H1 (cell line): ENCODE measurements around the gene GREB1. TPM values are rescaled to one million over a fixed set of nuclear protein-coding genes. Genes with fewer than 3 reads are reported as not detected.

Experiments used
- CTCF ChIA-PET: fragments of 300-600 bp; sonication (Branson Sonifier 250); formaldehyde crosslinking; loops from one replicate; lab custom pipeline; 2021; ENCODE audit not compliant: partially characterized antibody; lab: Charles Lee
- POLR2A ChIA-PET: fragments of 300-600 bp; sonication (Branson Sonifier 250); formaldehyde crosslinking; loops from one replicate; lab custom pipeline; 2021; ENCODE audit warnings: inconsistent platforms; ENCODE audit not compliant: partially characterized antibody; lab: Charles Lee
- DNase-seq, 2 experiments: peaks; one replicate each; pipeline versions ENCODE4 v3.0.0 to v3.0.0-alpha.2; 2010 to 2022; ENCODE audit warnings: low spot score in 2 of 2, low read depth in 1 of 2, mixed read lengths in 1 of 2
- FAIRE-seq: peaks from 2 replicates; lab custom pipeline; 2011; peaks lifted over from hg19 to GRCh38; lab: Jason Lieb, UNC
- H2AFZ ChIP-seq: 2 replicates; pipeline ENCODE4 v1.8.1; 2012; ENCODE audit warnings: low read length, inconsistent platforms
- H2AK5ac ChIP-seq: 2 replicates; pipeline ENCODE4 v1.6.1; 2013; ENCODE audit warnings: low read depth, low read length
- H2BK120ac ChIP-seq: replicated peaks from 2 replicates; pipeline ENCODE3; 2013; ENCODE audit warnings: low read depth, low read length, inconsistent platforms
- H2BK12ac ChIP-seq: 2 replicates; pipeline ENCODE4 v1.6.1; 2013; ENCODE audit warnings: low read depth, low read length
- H2BK15ac ChIP-seq: 2 replicates; pipeline ENCODE4 v1.6.1; 2013; ENCODE audit warnings: low read length
- H2BK20ac ChIP-seq: 2 replicates; pipeline ENCODE4 v1.6.1; 2013; ENCODE audit warnings: low read length
- H2BK5ac ChIP-seq: 2 replicates; pipeline ENCODE4 v1.6.1; 2013; ENCODE audit warnings: low read depth, low read length
- H3K14ac ChIP-seq: 2 replicates; pipeline ENCODE4 v1.6.1; 2013; ENCODE audit warnings: inconsistent platforms; ENCODE audit not compliant: insufficient read length
- H3K18ac ChIP-seq: 2 replicates; pipeline ENCODE4 v1.6.1; 2013; ENCODE audit warnings: low read length; ENCODE audit errors: extremely low read depth
- H3K23ac ChIP-seq: 2 replicates; pipeline ENCODE4 v1.6.1; 2013; ENCODE audit warnings: inconsistent platforms; ENCODE audit not compliant: insufficient read length
- H3K23me2 ChIP-seq: 2 replicates; pipeline ENCODE4 v1.6.1; 2013; ENCODE audit warnings: low read depth, low read length
- H3K27ac ChIP-seq: 2 replicates; pipeline ENCODE4 v1.6.1; 2011; ENCODE audit warnings: low read depth, low read length, inconsistent platforms
- H3K27me3 ChIP-seq, 4 experiments: replicated peaks in 1 of 4; 1 replicate in 1 of 4; 2 replicates in 3 of 4; pipeline versions ENCODE4 v1.6.1 to v1.8.1; 2011 to 2013; ENCODE audit warnings: low read length in 3 of 4, mild to moderate bottlenecking in 3 of 4, inconsistent platforms in 2 of 4, mixed read lengths in 2 of 4, moderate library complexity in 1 of 4; ENCODE audit not compliant: control insufficient read depth in 3 of 4, insufficient read depth in 3 of 4; ENCODE audit errors: extremely low read depth in 1 of 4
- H3K36me3 ChIP-seq, 4 experiments: 2 replicates each; pipeline versions ENCODE4 v1.6.1 to v1.8.1; 2011 to 2013; ENCODE audit warnings: mild to moderate bottlenecking in 4 of 4, low read length in 3 of 4, moderate library complexity in 2 of 4, control low read depth in 1 of 4, inconsistent platforms in 1 of 4; ENCODE audit not compliant: insufficient read depth in 4 of 4, control insufficient read depth in 2 of 4
- H3K4ac ChIP-seq: replicated peaks from 2 replicates; pipeline ENCODE3; 2013; ENCODE audit warnings: low read length, low read depth, mixed read lengths, inconsistent platforms; ENCODE audit not compliant: insufficient read length
- H3K4me1 ChIP-seq, 4 experiments: replicated peaks in 1 of 4; 1 replicate in 1 of 4; 2 replicates in 3 of 4; pipeline versions ENCODE4 v1.6.1 to v1.8.1; 2011 to 2013; ENCODE audit warnings: low read length in 3 of 4, inconsistent platforms in 2 of 4, mixed read lengths in 1 of 4; ENCODE audit not compliant: insufficient read depth in 4 of 4, control insufficient read depth in 3 of 4
- H3K4me2 ChIP-seq, 2 experiments: 2 replicates each; pipeline versions ENCODE4 v1.6.1 to v1.8.1; 2011 to 2013; ENCODE audit warnings: low read depth in 2 of 2, low read length in 2 of 2, control low read depth in 1 of 2, inconsistent platforms in 1 of 2, mild to moderate bottlenecking in 1 of 2; ENCODE audit not compliant: insufficient read depth in 1 of 2
- H3K4me3 ChIP-seq, 4 experiments: fragments of 200-600, 300-600 bp in 1 of 4; sonication (generic), shearing (Covaris generic), sonication (Bioruptor Twin) in 1 of 4; 2 replicates each; pipeline versions ENCODE4 v1.5.1 to v1.8.1; 2011 to 2016; ENCODE audit warnings: low read length in 4 of 4, low read depth in 3 of 4, control low read depth in 2 of 4, inconsistent platforms in 2 of 4, mild to moderate bottlenecking in 2 of 4, mixed read lengths in 1 of 4, moderate library complexity in 1 of 4; ENCODE audit not compliant: insufficient read depth in 2 of 4; ENCODE audit errors: extremely low read depth in 1 of 4
- H3K56ac ChIP-seq: replicated peaks from 2 replicates; pipeline ENCODE3; 2013; ENCODE audit warnings: low read depth, mild to moderate bottlenecking, mixed read lengths, low read length, inconsistent platforms; ENCODE audit not compliant: insufficient read length
- H3K79me1 ChIP-seq: 2 replicates; pipeline ENCODE4 v1.6.1; 2013; ENCODE audit warnings: low read depth, low read length, control low read depth
- H3K79me2 ChIP-seq, 2 experiments: 2 replicates each; pipeline versions ENCODE4 v1.6.1 to v1.8.1; 2012 to 2013; ENCODE audit warnings: low read length in 2 of 2, mild to moderate bottlenecking in 2 of 2, inconsistent platforms in 1 of 2; ENCODE audit not compliant: insufficient read depth in 2 of 2, control insufficient read depth in 1 of 2
- H3K9ac ChIP-seq, 4 experiments: replicated peaks in 1 of 4; 1 replicate in 1 of 4; 2 replicates in 3 of 4; pipeline versions ENCODE4 v1.6.1 to v1.8.1; 2011 to 2013; ENCODE audit warnings: low read depth in 3 of 4, low read length in 3 of 4, control low read depth in 2 of 4, mild to moderate bottlenecking in 2 of 4, moderate library complexity in 2 of 4, inconsistent platforms in 1 of 4; ENCODE audit errors: extremely low read depth in 1 of 4
- H3K9me3 ChIP-seq, 2 experiments: 2 replicates each; pipeline versions ENCODE4 v1.6.1 to v1.8.1; 2012 to 2013; ENCODE audit warnings: mild to moderate bottlenecking in 2 of 2, moderate library complexity in 2 of 2, control low read depth in 1 of 2, inconsistent platforms in 1 of 2, low read depth in 1 of 2, low read length in 1 of 2, mixed read lengths in 1 of 2; ENCODE audit not compliant: insufficient read depth in 2 of 2
- H4K20me1 ChIP-seq, 2 experiments: replicated peaks in 1 of 2; 2 replicates each; pipeline versions ENCODE3 to v1.8.1; 2011 to 2013; ENCODE audit warnings: inconsistent platforms in 2 of 2, low read length in 2 of 2, mild to moderate bottlenecking in 1 of 2; ENCODE audit not compliant: insufficient read depth in 2 of 2, control insufficient read depth in 1 of 2
- H4K5ac ChIP-seq: 2 replicates; pipeline ENCODE4 v1.6.1; 2013; ENCODE audit warnings: low read length, low read depth, mixed read lengths, inconsistent platforms; ENCODE audit not compliant: insufficient read length
- H4K8ac ChIP-seq: 2 replicates; pipeline ENCODE4 v1.8.0; 2013; ENCODE audit warnings: mild to moderate bottlenecking, moderate library complexity, low read length, inconsistent platforms; ENCODE audit not compliant: insufficient read depth; ENCODE audit errors: extremely low read depth
- H4K91ac ChIP-seq: replicated peaks from 2 replicates; pipeline ENCODE3; 2013; ENCODE audit warnings: low read length, mixed read lengths, inconsistent platforms; ENCODE audit not compliant: insufficient read length
- ASH2L ChIP-seq: fragments of 200-600, 300-600 bp; sonication (generic); IDR thresholded peaks from one replicate; pipeline ENCODE4 v1.7.1; 2017; ENCODE audit warnings: low read length
- EGR1 ChIP-seq: IDR thresholded peaks from 2 replicates; pipeline ENCODE4 v1.6.1; 2011; ENCODE audit warnings: low read depth, low read length, borderline replicate concordance
- GTF2F1 ChIP-seq: IDR thresholded peaks from 2 replicates; pipeline ENCODE4 v1.6.1; 2012; ENCODE audit warnings: low read depth, low read length, improper control_type of control experiment, borderline replicate concordance
- KDM1A ChIP-seq: fragments of 200-600, 300-600 bp; sonication (generic); IDR thresholded peaks from 2 replicates; pipeline ENCODE4 v1.7.1; 2016; ENCODE audit warnings: mild to moderate bottlenecking, low read length, borderline replicate concordance
- KDM5A ChIP-seq: fragments of 200-600 bp; IDR thresholded peaks from 2 replicates; pipeline ENCODE4 v1.7.1; 2012; ENCODE audit warnings: mild to moderate bottlenecking, low read length, inconsistent platforms, mixed read lengths
- NRF1 ChIP-seq: IDR thresholded peaks from 2 replicates; pipeline ENCODE4 v1.6.1; 2011; ENCODE audit warnings: mild to moderate bottlenecking, low read depth, low read length, improper control_type of control experiment
- RFX5 ChIP-seq: IDR thresholded peaks from 2 replicates; pipeline ENCODE4 v1.6.1; 2011; ENCODE audit warnings: low read depth, low read length, improper control_type of control experiment, borderline replicate concordance
- WGBS, 2 experiments: shearing (Covaris generic) in 1 of 2; methylation state at CpG; one replicate each; pipeline versions ENCODE4 v1.1.6 to v1.1.7; 2013 to 2015; ENCODE audit warnings: low lambda C conversion rate in 2 of 2, mixed read lengths in 2 of 2, inconsistent platforms in 1 of 2, low coverage in 1 of 2, missing lambda C conversion rate in 1 of 2; ENCODE audit not compliant: insufficient replicate concordance in 2 of 2, insufficient coverage in 1 of 2, insufficient read length in 1 of 2; ENCODE audit errors: extremely low coverage in 1 of 2, missing lambda C conversion rate in 1 of 2; 5-methylcytosine and 5-hydroxymethylcytosine counted together
- polyA plus RNA-seq, 7 experiments: library from polyadenylated mRNA; depleted of rRNA in 3 of 7; stranded (reverse) in 5 of 7; unstranded in 2 of 7; fragments of >200 nt in 5 of 7; fragments of 200-250 nt in 2 of 7; gene quantifications; 1 replicate in 5 of 7; 2 replicates in 1 of 7; 4 replicates in 1 of 7; pipeline versions ENCODE4 v1.2.1 to v1.2.3, GENCODE V29; 2011 to 2013; ENCODE audit warnings: missing spikeins in 2 of 7, mixed read lengths in 2 of 7
- total RNA-seq: library from RNA; stranded (reverse); fragmentation: NEBNext Ultra II Directional; extraction: Animal tissue kit (Norgen Biotek cat#: 25700); gene quantifications from 2 replicates; pipeline ENCODE4 v1.2.1, GENCODE V29; 2021

The GREB1 gene
- total and polyA plus RNA-seq, 2 of the 8 experiments (the other 6 are each of a cell fraction or from before 2014, with no cell fraction given) = 7.9 to 43.4 TPM

GRCh38 chr2:11498543-11499034, 35.3 kb upstream of the GREB1 start:
- no peak overlapping the region for H4K5ac ChIP-seq
- H3K27ac ChIP-seq = no peak overlapping the region
- no peaks in the 10 kb centered on the region for H3K27me3 ChIP-seq
- no peak overlapping the region for H2BK120ac ChIP-seq
- TF ChIP-seq ASH2L = no peak
- no peak for TF ChIP-seq NRF1
- no peak for TF ChIP-seq EGR1
- no peak for TF ChIP-seq GTF2F1
- no peak for TF ChIP-seq KDM1A
- no peak for TF ChIP-seq KDM5A
- no peak for TF ChIP-seq RFX5
- H3K36me3 ChIP-seq = no peaks in the 10 kb centered on the region
- H3K18ac ChIP-seq = no peak overlapping the region
- peaks cover 5 to 18% (median 10%) of the 10 kb centered on the region in 4 experiments for H3K4me1 ChIP-seq
- no peak overlapping the region for H2BK15ac ChIP-seq
- H3K9me3 ChIP-seq = 0 out of 4 replicates have a peak, but pooled peaks cover 0 to 7% of the 10 kb centered on the region in 2 experiments
- H3K56ac ChIP-seq = no peak overlapping the region
- no peak overlapping the region for H2AK5ac ChIP-seq
- ChIA-PET POLR2A (no interaction called here), CTCF (interaction anchor here (0.6 to 6.4 kb wide), 6 partner anchors 12 to 89 kb away, joined by 3 to 31 read pairs (median 5); partner anchors contain the start of gene GREB1)
- peaks cover 8% of the 10 kb centered on the region for H3K79me1 ChIP-seq
- no peaks in the 10 kb centered on the region for H3K23me2 ChIP-seq
- peaks cover 0 to 11% of the 10 kb centered on the region in 2 experiments for H4K20me1 ChIP-seq
- peak overlapping the region; percentile 35 for H4K91ac ChIP-seq
- no peak for FAIRE-seq
- H3K79me2 ChIP-seq = peaks cover 3 to 58% of the 10 kb centered on the region in 2 experiments; a peak in 3 of 4 replicates
- H3K4me2 ChIP-seq = no peak overlapping the region
- H2BK5ac ChIP-seq = no peak overlapping the region
- H3K4me3 ChIP-seq = no peak overlapping the region
- H3K4ac ChIP-seq = no peak overlapping the region
- DNase-seq = no peak
- no peak overlapping the region; the same call in 1 of the 2 replicates for H2BK20ac ChIP-seq
- no peak overlapping the region for H2AFZ ChIP-seq
- H4K8ac ChIP-seq = no peak overlapping the region
- no peak overlapping the region; a peak in 1 of 7 replicates for H3K9ac ChIP-seq
- H2BK12ac ChIP-seq = peak overlapping the region; percentile 86; the same call in 1 of the 2 replicates
- no peak overlapping the region for H3K14ac ChIP-seq
- H3K23ac ChIP-seq = no peak overlapping the region
- WGBS, 2 experiments = 83% methylated on average over 9 of the region's 9 CpGs; no CpG with 5 or more reads in 1 of the 2 experiments
